ENCODE results near the gene MAML3.

MAML3 gene

DNA sequence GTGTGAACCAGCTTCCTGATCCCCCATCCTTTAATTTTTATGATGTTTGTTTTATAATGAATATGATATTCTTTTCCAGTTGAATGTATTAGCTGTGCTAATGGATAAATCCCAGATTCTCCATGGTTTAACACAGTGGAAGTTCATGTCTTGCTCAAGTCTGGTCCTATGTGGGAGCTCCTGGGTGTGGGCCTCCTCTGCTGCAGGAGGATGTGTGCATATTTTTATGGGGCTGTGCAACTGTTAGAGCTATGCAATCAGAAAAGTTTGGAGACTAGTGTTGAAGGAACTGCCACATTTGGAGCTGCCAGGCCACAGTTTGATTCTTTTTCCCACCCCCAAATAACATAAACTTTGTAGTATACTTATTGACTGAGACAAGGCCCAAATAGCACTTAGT is 463.6 kb downstream of the MAML3 start:
- H3K9me3 ChIP-seq (ENCODE audit: control insufficient read depth, insufficient read depth, low read length) = no peaks in the 10 kb centered on the region
- no peaks in the 10 kb centered on the region for H3K36me3 ChIP-seq (ENCODE audit: control insufficient read depth, low read length)
- H3K27ac ChIP-seq (ENCODE audit: low read depth, low read length) = no peak overlapping the region
- no peaks in the 10 kb centered on the region for H3K27me3 ChIP-seq (ENCODE audit: control insufficient read depth, low read length)
- H3K4me1 ChIP-seq (ENCODE audit: control insufficient read depth, low read length) = peaks cover 9% of the 10 kb centered on the region
- no peaks in the 10 kb centered on the region for H4K20me1 ChIP-seq (ENCODE audit: control insufficient read depth, insufficient read depth, low read depth, low read length)
- H3K9me2 ChIP-seq (replicated peaks; ENCODE audit: control insufficient read depth, low read length) = no peaks in the 10 kb centered on the region
- no peaks in the 10 kb centered on the region for H3K79me2 ChIP-seq (ENCODE audit: control insufficient read depth, low read length)
- TF ChIP-seq CTCF (IDR thresholded peaks at IDR 0.05; ENCODE audit: low read depth, low read length, poor library complexity, severe bottlenecking) (no peak), EZH2phosphoT487 (IDR thresholded peaks at IDR 0.05; ENCODE audit: borderline replicate concordance, low read length) (no peak)
- no peaks in the 10 kb centered on the region for H3F3A ChIP-seq (ENCODE audit: control insufficient read depth, insufficient read depth)
- H3K4me2 ChIP-seq (ENCODE audit: low read length) = no peak overlapping the region
- no peak overlapping the region for H3K4me3 ChIP-seq (ENCODE audit: low read length)

- Histone ChIP-seq H3K9me2 (replicated peaks; ENCODE audit: control insufficient read depth, low read length) (no peaks in the 10 kb centered on the region), H3K27ac (ENCODE audit: low read depth, low read length) (no peak overlapping the region), H3F3A (ENCODE audit: control insufficient read depth, insufficient read depth) (no peaks in the 10 kb centered on the region), H3K4me2 (ENCODE audit: low read length) (no peak overlapping the region), H3K4me3 (ENCODE audit: low read length) (no peak overlapping the region), H3K27me3 (ENCODE audit: control insufficient read depth, low read length) (no peaks in the 10 kb centered on the region), H3K9me3 (ENCODE audit: control insufficient read depth, insufficient read depth, low read length) (no peaks in the 10 kb centered on the region), H4K20me1 (ENCODE audit: control insufficient read depth, insufficient read depth, low read depth, low read length) (no peaks in the 10 kb centered on the region), H3K79me2 (ENCODE audit: control insufficient read depth, low read length) (no peaks in the 10 kb centered on the region), H3K4me1 (ENCODE audit: control insufficient read depth, low read length) (peaks cover 9% of the 10 kb centered on the region), H3K36me3 (ENCODE audit: control insufficient read depth, low read length) (no peaks in the 10 kb centered on the region)
- TF ChIP-seq CTCF (IDR thresholded peaks at IDR 0.05; ENCODE audit: low read depth, low read length, poor library complexity, severe bottlenecking) (no peak), EZH2phosphoT487 (IDR thresholded peaks at IDR 0.05; ENCODE audit: borderline replicate concordance, low read length) (no peak)
These were observed 464.8 kb downstream of the MAML3 start for GRCh38 chr4:139689093-139689722.

- Histone ChIP-seq H3K36me3 (ENCODE audit: control insufficient read depth, low read length) (no peaks in the 10 kb centered on the region), H3K9me3 (ENCODE audit: control insufficient read depth, insufficient read depth, low read length) (no peaks in the 10 kb centered on the region), H3K4me2 (ENCODE audit: low read length) (no peak overlapping the region), H3K9me2 (replicated peaks; ENCODE audit: control insufficient read depth, low read length) (no peaks in the 10 kb centered on the region), H3K27ac (ENCODE audit: low read depth, low read length) (no peak overlapping the region), H3K79me2 (ENCODE audit: control insufficient read depth, low read length) (no peaks in the 10 kb centered on the region), H3K4me3 (ENCODE audit: low read length) (no peak overlapping the region), H3K27me3 (ENCODE audit: control insufficient read depth, low read length) (no peaks in the 10 kb centered on the region), H3K4me1 (ENCODE audit: control insufficient read depth, low read length) (peaks cover 1% of the 10 kb centered on the region), H3F3A (ENCODE audit: control insufficient read depth, insufficient read depth) (no peaks in the 10 kb centered on the region), H4K20me1 (ENCODE audit: control insufficient read depth, insufficient read depth, low read depth, low read length) (no peaks in the 10 kb centered on the region)
- TF ChIP-seq CTCF (IDR thresholded peaks at IDR 0.05; ENCODE audit: low read depth, low read length, poor library complexity, severe bottlenecking) (no peak), EZH2phosphoT487 (IDR thresholded peaks at IDR 0.05; ENCODE audit: borderline replicate concordance, low read length) (no peak)
These were observed 467.0 kb downstream of the MAML3 start for GRCh38 chr4:139686988-139687387.

All from DOHH2 (cell line).